GM06990 (cell line): ENCODE data around the gene PGS1.

Source experiments
- DNase-seq: peaks from one replicate; pipeline ENCODE4 v3.0.0-alpha.2; 2011; ENCODE audit not compliant: insufficient read length; ENCODE audit errors: extremely low read depth
- H3K27me3 ChIP-seq: replicated peaks from 2 replicates; pipeline ENCODE4 v1.6.0; 2011; ENCODE audit warnings: low read length; ENCODE audit not compliant: control insufficient read depth, insufficient read depth
- H3K36me3 ChIP-seq: 2 replicates; pipeline ENCODE4 v1.5.1; 2011; ENCODE audit warnings: low read length; ENCODE audit not compliant: control insufficient read depth, insufficient read depth
- H3K4me3 ChIP-seq: replicated peaks from 2 replicates; pipeline ENCODE4 v1.5.1; 2011; ENCODE audit warnings: low read depth, mild to moderate bottlenecking, control low read depth, low read length
- TF ChIP-seq, protein P1 (sequence below): IDR thresholded peaks from 2 replicates; pipeline ENCODE4 v1.5.1; 2011; ENCODE audit warnings: low read length, control low read depth, mild to moderate bottlenecking, inconsistent platforms; ENCODE audit not compliant: insufficient read depth, poor library complexity, severe bottlenecking

Gene PGS1

DNA sequence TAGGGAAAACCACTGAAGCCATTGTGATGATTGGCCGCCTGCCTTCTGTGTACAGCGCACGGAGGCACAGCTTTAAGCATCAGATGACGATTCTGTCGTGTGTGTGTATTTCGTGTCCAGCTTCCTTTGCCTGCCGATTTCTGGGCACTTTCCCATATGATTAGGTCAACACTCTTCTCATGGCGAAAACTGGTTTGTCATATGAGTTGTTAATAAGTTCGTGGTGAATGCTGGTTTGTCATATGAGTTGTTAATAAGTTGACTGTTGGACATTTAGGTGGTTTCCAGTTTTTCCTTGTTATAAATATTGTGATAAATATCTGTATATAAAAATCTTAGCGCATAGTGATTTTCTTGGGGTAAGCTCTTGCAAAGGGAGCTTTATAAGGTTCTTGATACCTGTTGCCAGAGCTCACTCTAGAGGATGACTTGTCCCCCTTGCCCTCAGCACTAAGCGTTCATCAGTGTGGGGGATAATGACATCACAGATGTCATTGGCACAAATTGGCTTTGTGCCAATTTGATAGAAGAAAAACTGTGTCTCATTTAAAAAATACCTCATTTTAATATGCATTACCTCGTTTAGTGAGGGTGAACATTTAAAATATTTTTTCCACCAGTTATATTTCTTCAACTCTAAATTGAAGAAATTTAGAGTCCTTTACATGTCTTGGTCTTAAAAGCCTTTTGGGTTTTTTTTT, 40.0 kb downstream of the PGS1 start:
- DNase-seq: no peak
- H3K36me3 ChIP-seq: peaks cover 39% of the 10 kb centered on the region
- H3K27me3 ChIP-seq: no peaks in the 10 kb centered on the region
- TF ChIP-seq, protein P1, sequence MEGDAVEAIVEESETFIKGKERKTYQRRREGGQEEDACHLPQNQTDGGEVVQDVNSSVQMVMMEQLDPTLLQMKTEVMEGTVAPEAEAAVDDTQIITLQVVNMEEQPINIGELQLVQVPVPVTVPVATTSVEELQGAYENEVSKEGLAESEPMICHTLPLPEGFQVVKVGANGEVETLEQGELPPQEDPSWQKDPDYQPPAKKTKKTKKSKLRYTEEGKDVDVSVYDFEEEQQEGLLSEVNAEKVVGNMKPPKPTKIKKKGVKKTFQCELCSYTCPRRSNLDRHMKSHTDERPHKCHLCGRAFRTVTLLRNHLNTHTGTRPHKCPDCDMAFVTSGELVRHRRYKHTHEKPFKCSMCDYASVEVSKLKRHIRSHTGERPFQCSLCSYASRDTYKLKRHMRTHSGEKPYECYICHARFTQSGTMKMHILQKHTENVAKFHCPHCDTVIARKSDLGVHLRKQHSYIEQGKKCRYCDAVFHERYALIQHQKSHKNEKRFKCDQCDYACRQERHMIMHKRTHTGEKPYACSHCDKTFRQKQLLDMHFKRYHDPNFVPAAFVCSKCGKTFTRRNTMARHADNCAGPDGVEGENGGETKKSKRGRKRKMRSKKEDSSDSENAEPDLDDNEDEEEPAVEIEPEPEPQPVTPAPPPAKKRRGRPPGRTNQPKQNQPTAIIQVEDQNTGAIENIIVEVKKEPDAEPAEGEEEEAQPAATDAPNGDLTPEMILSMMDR: no peak
- no peak overlapping the region for H3K4me3 ChIP-seq

DNA sequence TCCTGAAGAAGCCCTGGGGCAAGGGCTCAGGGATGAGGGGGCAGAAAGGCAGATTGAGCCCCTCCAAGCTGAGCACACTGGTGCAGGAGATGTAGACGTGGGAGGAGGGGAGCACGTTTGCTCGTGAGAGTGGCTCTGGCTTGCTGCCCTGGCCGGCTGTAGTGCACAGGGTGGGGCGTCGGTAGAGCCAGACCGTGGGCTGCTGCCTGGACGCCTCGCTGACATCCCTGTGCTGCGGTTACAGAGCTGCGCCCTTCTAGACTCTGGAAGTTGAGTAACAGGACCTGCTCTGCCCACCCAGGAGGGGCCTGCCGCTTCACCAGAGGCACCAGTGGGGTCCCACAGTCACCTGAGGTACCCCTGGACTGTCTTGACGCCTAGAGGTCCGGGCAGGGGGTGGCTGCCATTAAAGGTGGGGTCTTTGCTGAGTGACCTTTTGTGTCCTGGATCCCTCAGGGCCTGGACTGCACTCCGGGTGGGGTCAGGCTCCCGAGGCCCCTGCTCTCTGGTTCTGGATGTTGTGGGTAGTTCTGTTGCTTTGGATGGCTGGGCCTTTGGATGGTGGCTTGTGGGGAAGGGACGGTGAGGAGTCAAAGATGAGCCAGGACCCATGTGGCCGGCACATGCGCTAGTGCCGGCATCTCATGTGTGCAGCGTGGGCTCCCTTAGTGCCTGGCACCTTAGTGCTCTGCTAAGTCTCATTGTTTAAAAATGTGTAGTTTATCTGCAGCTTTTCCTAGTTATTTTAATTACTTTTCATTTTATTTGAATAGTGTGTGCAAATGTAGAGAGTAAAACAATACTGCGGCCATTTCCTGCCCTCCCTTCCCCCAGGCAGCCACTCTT, 41.7 kb downstream of the PGS1 start:
- H3K36me3 ChIP-seq: peaks cover 41% of the 10 kb centered on the region
- TF ChIP-seq, protein P1: no peak
- no peaks in the 10 kb centered on the region for H3K27me3 ChIP-seq
- DNase-seq: no peak
- no peak overlapping the region for H3K4me3 ChIP-seq

DNA sequence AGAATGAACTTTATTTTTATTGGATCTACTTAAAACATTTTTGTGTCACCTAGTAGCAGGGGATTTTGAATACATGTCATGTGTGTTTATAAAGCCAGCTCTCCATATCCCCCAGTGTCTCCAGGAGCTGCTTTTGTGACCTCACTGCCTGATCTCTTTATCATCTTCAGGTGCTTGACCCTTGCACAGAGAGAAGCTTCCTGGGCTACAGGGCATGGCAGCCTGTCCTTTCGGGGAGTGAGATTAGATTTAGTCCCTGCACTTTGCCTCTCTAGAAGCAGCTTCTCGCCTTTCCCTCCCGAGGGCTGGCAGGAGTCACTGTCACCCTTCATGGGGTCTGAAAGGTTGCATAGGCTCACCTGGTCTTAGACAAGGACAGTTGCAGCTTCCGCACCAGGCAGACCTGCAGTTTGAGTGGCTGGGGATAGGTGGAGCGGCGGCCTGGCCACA, 42.7 kb downstream of the PGS1 start:
- no peaks in the 10 kb centered on the region for H3K27me3 ChIP-seq
- no peak overlapping the region for H3K4me3 ChIP-seq
- no peak for DNase-seq
- TF ChIP-seq, protein P1: no peak
- H3K36me3 ChIP-seq: peaks cover 37% of the 10 kb centered on the region

DNA sequence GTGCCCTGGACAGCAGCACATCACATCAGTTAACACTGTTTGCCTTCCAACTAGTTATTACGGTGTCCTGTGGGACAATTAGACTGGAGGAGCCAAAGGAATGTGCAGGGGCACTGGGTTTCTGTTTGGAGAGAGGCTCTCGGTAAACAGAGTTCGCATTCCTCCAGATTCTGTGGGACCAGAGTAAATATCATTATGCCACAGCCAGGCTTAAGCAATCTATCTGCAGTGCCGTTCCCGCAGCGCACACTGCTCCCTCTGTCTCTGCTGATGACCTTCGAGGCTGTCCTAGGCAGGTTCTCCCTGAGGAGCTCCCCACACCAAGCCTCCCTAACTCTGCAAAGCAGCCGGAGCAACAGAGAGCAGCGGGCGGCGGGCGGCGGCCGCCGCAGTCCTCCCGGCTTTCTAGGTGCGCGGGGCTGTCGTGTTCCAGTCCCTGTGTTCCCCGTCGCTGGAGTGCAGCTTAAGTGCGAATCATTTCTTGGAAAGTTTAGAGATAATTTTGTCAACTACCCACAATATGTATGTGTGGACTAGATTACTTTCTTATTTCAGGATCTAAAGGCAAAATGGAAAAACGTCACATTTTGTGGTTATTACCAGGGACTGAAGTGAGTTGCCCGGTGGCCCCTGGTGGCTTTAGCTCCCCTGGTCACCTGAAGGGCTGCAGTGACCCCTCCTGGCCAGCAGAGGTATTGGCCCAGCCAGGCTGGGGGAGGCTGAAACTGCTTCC, 43.3 kb downstream of the PGS1 start:
- DNase-seq: peak; percentile 55
- Histone ChIP-seq H3K4me3 (no peak overlapping the region), H3K36me3 (peaks cover 41% of the 10 kb centered on the region), H3K27me3 (no peaks in the 10 kb centered on the region)
- TF ChIP-seq, protein P1: peak; percentile 98

DNA sequence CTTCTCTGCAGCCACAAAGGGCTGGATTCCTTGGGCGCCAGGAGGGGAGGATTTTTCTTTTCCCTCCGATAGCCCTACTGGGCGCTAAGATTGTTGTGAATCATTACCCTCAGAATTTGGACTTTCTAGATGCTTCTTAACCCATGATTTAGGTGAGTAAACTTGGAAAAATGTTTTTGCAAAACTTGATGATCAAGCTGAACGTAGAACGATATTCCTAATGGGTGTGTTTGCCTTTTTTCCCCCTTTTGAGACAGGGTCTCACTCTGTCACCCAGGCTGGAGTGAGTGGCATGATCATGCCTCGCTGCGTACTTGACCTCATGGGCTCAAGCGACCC, 43.8 kb downstream of the PGS1 start:
- Histone ChIP-seq H3K36me3 (peaks cover 41% of the 10 kb centered on the region), H3K4me3 (no peak overlapping the region), H3K27me3 (no peaks in the 10 kb centered on the region)
- TF ChIP-seq, protein P1: no peak
- no peak for DNase-seq
